Transverse colon (tissue), 4 donors: ENCODE data around the gene GMPPA.

ENCODE experiments used
- POLR2A ChIP-seq: fragments of 450-650 bp; IDR thresholded peaks from one replicate; pipeline ENCODE4 v1.6.1; 2016; ENCODE audit warnings: antibody characterized with exemption, mild to moderate bottlenecking, moderate library complexity
- POLR2AphosphoS5 ChIP-seq, 3 donors: sonication (generic); formaldehyde crosslinking; IDR thresholded peaks; one replicate each; pipeline ENCODE4 v1.6.1; 2016; ENCODE audit warnings: antibody characterized with exemption in 3 of 3
- TF ChIP-seq, protein P1 (sequence below), 5 experiments: fragments of 200-600 bp in 3 of 5; fragments of 450-650 bp in 2 of 5; sonication (generic) in 3 of 5; IDR thresholded peaks; 1 replicate in 2 of 5; 2 replicates in 3 of 5; pipeline ENCODE4 v1.5.1; 2016 to 2017; ENCODE audit warnings: antibody characterized with exemption in 5 of 5, inconsistent platforms in 3 of 5, mild to moderate bottlenecking in 2 of 5, moderate library complexity in 1 of 5

DNA sequence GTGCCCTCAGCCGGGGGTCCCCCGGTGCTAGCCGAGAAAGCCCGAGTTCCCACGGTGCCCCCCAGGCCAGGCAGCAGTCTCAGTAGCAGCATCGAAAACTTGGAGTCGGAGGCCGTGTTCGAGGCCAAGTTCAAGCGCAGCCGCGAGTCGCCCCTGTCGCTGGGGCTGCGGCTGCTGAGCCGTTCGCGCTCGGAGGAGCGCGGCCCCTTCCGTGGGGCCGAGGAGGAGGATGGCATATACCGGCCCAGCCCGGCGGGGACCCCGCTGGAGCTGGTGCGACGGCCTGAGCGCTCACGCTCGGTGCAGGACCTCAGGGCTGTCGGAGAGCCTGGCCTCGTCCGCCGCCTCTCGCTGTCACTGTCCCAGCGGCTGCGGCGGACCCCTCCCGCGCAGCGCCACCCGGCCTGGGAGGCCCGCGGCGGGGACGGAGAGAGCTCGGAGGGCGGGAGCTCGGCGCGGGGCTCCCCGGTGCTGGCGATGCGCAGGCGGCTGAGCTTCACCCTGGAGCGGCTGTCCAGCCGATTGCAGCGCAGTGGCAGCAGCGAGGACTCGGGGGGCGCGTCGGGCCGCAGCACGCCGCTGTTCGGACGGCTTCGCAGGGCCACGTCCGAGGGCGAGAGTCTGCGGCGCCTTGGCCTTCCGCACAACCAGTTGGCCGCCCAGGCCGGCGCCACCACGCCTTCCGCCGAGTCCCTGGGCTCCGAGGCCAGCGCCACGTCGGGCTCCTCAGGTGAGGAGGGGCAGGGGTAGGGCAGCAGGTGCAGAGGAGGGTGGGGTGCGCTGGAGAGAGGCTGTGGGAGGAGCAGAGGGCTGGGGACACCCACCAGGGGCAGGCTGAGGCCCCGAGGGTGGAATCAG is 14.1 kb upstream of the GMPPA start:
- no peak for TF ChIP-seq POLR2A
- TF ChIP-seq, protein P1, sequence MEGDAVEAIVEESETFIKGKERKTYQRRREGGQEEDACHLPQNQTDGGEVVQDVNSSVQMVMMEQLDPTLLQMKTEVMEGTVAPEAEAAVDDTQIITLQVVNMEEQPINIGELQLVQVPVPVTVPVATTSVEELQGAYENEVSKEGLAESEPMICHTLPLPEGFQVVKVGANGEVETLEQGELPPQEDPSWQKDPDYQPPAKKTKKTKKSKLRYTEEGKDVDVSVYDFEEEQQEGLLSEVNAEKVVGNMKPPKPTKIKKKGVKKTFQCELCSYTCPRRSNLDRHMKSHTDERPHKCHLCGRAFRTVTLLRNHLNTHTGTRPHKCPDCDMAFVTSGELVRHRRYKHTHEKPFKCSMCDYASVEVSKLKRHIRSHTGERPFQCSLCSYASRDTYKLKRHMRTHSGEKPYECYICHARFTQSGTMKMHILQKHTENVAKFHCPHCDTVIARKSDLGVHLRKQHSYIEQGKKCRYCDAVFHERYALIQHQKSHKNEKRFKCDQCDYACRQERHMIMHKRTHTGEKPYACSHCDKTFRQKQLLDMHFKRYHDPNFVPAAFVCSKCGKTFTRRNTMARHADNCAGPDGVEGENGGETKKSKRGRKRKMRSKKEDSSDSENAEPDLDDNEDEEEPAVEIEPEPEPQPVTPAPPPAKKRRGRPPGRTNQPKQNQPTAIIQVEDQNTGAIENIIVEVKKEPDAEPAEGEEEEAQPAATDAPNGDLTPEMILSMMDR (IDR thresholded peaks at IDR 0.05), result no peak
- TF ChIP-seq POLR2AphosphoS5 (IDR thresholded peaks at IDR 0.05), result no peak
